K562 (cell line): Measurements from ENCODE around the gene KRT222. TPM values are rescaled to one million over a fixed set of nuclear protein-coding genes. Genes with fewer than 3 reads are reported as not detected.

Experiments
- ATAC-seq: fragments of 200-7000 bp; cut with Tn5 transposase; 3 replicates; pipeline ENCODE4 v1.9.1; 2020; ENCODE audit warnings: moderate library complexity
- BruUV-seq: library from RNA; stranded (reverse); fragments of 400-500 nt; replicated peaks from 2 replicates; lab custom pipeline; 2021; lab: Mats Ljungman, UMichigan
- CTCF ChIA-PET: fragments of 300-600 bp; formaldehyde crosslinking; extraction: SDS; loops from one replicate; lab custom pipeline; 2021; ENCODE audit warnings: low intra/inter-chr PET ratio; lab: Yijun Ruan, JAX
- POLR2A ChIA-PET: fragments of 300-600, 350-650 bp; sonication (Branson Sonifier 250); formaldehyde crosslinking; extraction: SDS; loops from one replicate; lab custom pipeline; 2021; ENCODE audit warnings: antibody characterized with exemption, inconsistent platforms; lab: Yijun Ruan, JAX
- DNase-seq, 4 experiments: peaks; one replicate each; pipeline versions ENCODE4 v3.0.0 to v3.0.0-alpha.2; 2011 to 2018; ENCODE audit warnings: low spot score in 3 of 4, mixed read lengths in 3 of 4; ENCODE audit errors: extremely low read depth in 1 of 4
- FAIRE-seq: peaks from 2 replicates; lab custom pipeline; 2011; peaks lifted over from hg19 to GRCh38; lab: Jason Lieb, UNC
- H2AFZ ChIP-seq: 2 replicates; pipeline ENCODE4 v1.6.0; 2011; ENCODE audit warnings: low read depth, low read length, control low read depth, inconsistent platforms
- H3K27ac ChIP-seq: fragments of 200-600 bp; 3 replicates; pipeline ENCODE4 v1.8.0; 2011; ENCODE audit warnings: low read depth, mild to moderate bottlenecking, control low read depth, inconsistent platforms, low read length, moderate library complexity, mixed read lengths; ENCODE audit errors: extremely low read depth
- H3K27me3 ChIP-seq, 2 experiments: fragments of 300-600 bp in 1 of 2; 2 replicates in 1 of 2; 3 replicates in 1 of 2; pipeline versions ENCODE4 v1.6.0 to v1.8.0; 2011; ENCODE audit warnings: inconsistent platforms in 2 of 2, low read length in 2 of 2, mild to moderate bottlenecking in 1 of 2, mixed read lengths in 1 of 2, moderate library complexity in 1 of 2; ENCODE audit not compliant: control insufficient read depth in 2 of 2, insufficient read depth in 2 of 2
- H3K36me3 ChIP-seq: fragments of 300-600 bp; 3 replicates; pipeline ENCODE4 v1.8.0; 2011; ENCODE audit warnings: mild to moderate bottlenecking, low read length, inconsistent platforms; ENCODE audit not compliant: control insufficient read depth, insufficient read depth
- H3K4me1 ChIP-seq, 2 experiments: fragments of 200-600 bp in 1 of 2; replicated peaks in 1 of 2; 2 replicates in 1 of 2; 3 replicates in 1 of 2; pipeline versions ENCODE4 v1.5.1 to v1.8.0; 2011; ENCODE audit warnings: inconsistent platforms in 2 of 2, low read length in 2 of 2, mild to moderate bottlenecking in 1 of 2, mixed read lengths in 1 of 2, moderate library complexity in 1 of 2; ENCODE audit not compliant: control insufficient read depth in 2 of 2, insufficient read depth in 2 of 2
- H3K4me2 ChIP-seq: 2 replicates; pipeline ENCODE4 v1.6.1; 2011; ENCODE audit warnings: low read length, control low read depth, inconsistent platforms, mixed read lengths; ENCODE audit not compliant: insufficient read depth
- H3K4me3 ChIP-seq: fragments of 200-600 bp; sonication (generic), shearing (Covaris generic); 2 replicates; pipeline ENCODE4 v1.5.1; 2016; ENCODE audit warnings: control low read depth, inconsistent platforms
- H3K79me2 ChIP-seq: fragments of 200-600 bp; 3 replicates; pipeline ENCODE4 v1.8.0; 2011; ENCODE audit warnings: low read length, inconsistent platforms; ENCODE audit not compliant: control insufficient read depth, insufficient read depth
- H3K9ac ChIP-seq, 2 experiments: 2 replicates each; pipeline versions ENCODE4 v1.6.0 to v1.6.1; 2011; ENCODE audit warnings: low read depth in 2 of 2, low read length in 2 of 2, control low read depth in 1 of 2, inconsistent platforms in 1 of 2, mild to moderate bottlenecking in 1 of 2, mixed read lengths in 1 of 2; ENCODE audit not compliant: insufficient read depth in 1 of 2
- H3K9me1 ChIP-seq: one replicate; pipeline ENCODE4 v1.6.0; 2011; ENCODE audit warnings: inconsistent platforms, mild to moderate bottlenecking, low read length, moderate library complexity; ENCODE audit not compliant: control insufficient read depth, insufficient read depth
- H3K9me3 ChIP-seq: replicated peaks from 2 replicates; pipeline ENCODE4 v1.5.1; 2011; ENCODE audit warnings: low read depth, low read length, inconsistent platforms; ENCODE audit not compliant: control insufficient read depth, insufficient read depth
- H4K20me1 ChIP-seq: replicated peaks from 2 replicates; pipeline ENCODE4 v1.6.1; 2011; ENCODE audit warnings: low read length, inconsistent platforms, mixed read lengths; ENCODE audit not compliant: control insufficient read depth, insufficient read depth
- DIDO1 ChIP-seq: fragments of 450-650 bp; IDR thresholded peaks from 2 replicates; pipeline ENCODE4 v1.6.1; 2016; ENCODE audit warnings: low read depth, missing biosample characterization, missing genetic modification characterization
- LARP7 ChIP-seq: fragments of 450-650 bp; IDR thresholded peaks from 2 replicates; pipeline ENCODE4 v1.6.1; 2016
- MNT ChIP-seq, 2 experiments: fragments of 450-650 bp; conservative IDR thresholded peaks; 2 replicates each; pipeline ENCODE4 v1.6.1; 2017; ENCODE audit warnings: mild to moderate bottlenecking in 2 of 2, moderate library complexity in 2 of 2
- TCF7L2 ChIP-seq: fragments of 150-350 bp; IDR thresholded peaks from 2 replicates; pipeline ENCODE4 v1.6.1; 2016; ENCODE audit warnings: low read depth, mild to moderate bottlenecking, low read length, moderate library complexity
- ZNF24 ChIP-seq: fragments of 450-650 bp; IDR thresholded peaks from 2 replicates; pipeline ENCODE4 v1.6.1; 2016
- ZNF318 ChIP-seq, 2 experiments: fragments of 450-650 bp; IDR thresholded peaks; 2 replicates each; pipeline ENCODE4 v1.6.1; 2016; ENCODE audit warnings: mild to moderate bottlenecking in 2 of 2, borderline replicate concordance in 1 of 2, low read depth in 1 of 2, moderate library complexity in 1 of 2
- ZNF740 ChIP-seq, 3 experiments: fragments of 200-800 bp in 1 of 3; sonication (Bioruptor generic) in 1 of 3; sonication (generic) in 1 of 3; formaldehyde crosslinking in 1 of 3; IDR thresholded peaks; 2 replicates each; pipeline versions ENCODE4 v1.6.1 to v1.8.0; 2016 to 2022; ENCODE audit warnings: mild to moderate bottlenecking in 2 of 3, missing compliant biosample characterization in 2 of 3, missing genetic modification characterization in 2 of 3, missing genetic modification reagents in 1 of 3
- in situ Hi-C: fragments of 300-500 bp; cut with MboI; formaldehyde crosslinking; loops from 4 replicates; pipeline ENCODE4 v1.15.0; 2018; ENCODE audit warnings: inconsistent platforms, mixed read lengths
- intact Hi-C: fragments of 100-400 bp; cut with micrococcal nuclease; formaldehyde crosslinking; loops from 2 replicates; pipeline ENCODE4 v1.14.2; 2022
- polyA plus RNA-seq, 8 experiments: library from polyadenylated mRNA; depleted of rRNA in 4 of 8; stranded (reverse) in 5 of 8; unstranded in 3 of 8; fragments of >200 nt; fragmentation: Nextera tagmentation in 2 of 8; fragmentation: Illumina TruSeq in 1 of 8; extraction: Ambion mirVana in 2 of 8; extraction: Trizol in 1 of 8; gene quantifications; 2 replicates each; pipeline versions ENCODE4 v1.2.1 to v1.2.3, GENCODE V29; 2011 to 2014; ENCODE audit warnings: inconsistent platforms in 1 of 8, missing spikeins in 1 of 8
- total RNA-seq, 7 experiments: library from RNA; depleted of rRNA in 6 of 7; stranded (reverse); fragments of >200 nt in 6 of 7; fragmentation: Illumina TruSeq in 2 of 7; extraction: Trizol in 2 of 7; gene quantifications; 2 replicates each; pipeline versions ENCODE4 v1.2.1 to v1.2.3, GENCODE V29; 2011 to 2021; ENCODE audit warnings: low replicate concordance in 1 of 7
- TF ChIP-seq, protein P1 (sequence below): fragments of 450-650 bp; conservative IDR thresholded peaks from 2 replicates; pipeline ENCODE4 v1.6.1; 2016; ENCODE audit warnings: missing genetic modification characterization, low read depth, mild to moderate bottlenecking, control low read depth, missing compliant biosample characterization

Gene KRT222
- total and polyA plus RNA-seq, 9 of the 15 experiments (the other 6 are each of a cell fraction or from before 2014, with no cell fraction given), result 0.03 to 0.11 (median 0.05) TPM; not detected in 5

DNA sequence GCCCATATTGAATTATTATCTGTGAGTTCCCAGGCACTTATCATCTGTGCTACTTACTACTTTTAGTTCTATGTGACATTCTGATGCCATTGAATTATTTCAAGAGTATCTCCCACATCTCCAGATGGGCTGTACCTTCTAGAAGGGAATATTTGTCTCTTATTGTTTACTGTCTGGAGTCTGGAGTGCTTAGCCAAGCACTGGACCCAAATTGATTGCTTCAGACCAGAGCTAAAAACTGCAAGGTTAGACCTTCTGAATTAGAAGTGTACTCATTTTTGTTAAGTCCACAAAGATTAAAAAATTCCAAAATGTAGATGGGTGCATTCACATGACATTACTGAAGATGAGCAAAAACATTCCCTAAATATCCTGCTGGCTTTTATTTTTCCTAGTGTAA is 16.0 kb upstream of the KRT222 start:
- CTCF ChIA-PET, result no interaction called here
- Histone ChIP-seq H3K9me3 (no peaks in the 10 kb centered on the region), H3K27ac (no peak overlapping the region), H3K4me3 (no peak overlapping the region), H3K27me3 (peaks cover 25 to 26% of the 10 kb centered on the region in 2 experiments), H3K79me2 (no peaks in the 10 kb centered on the region), H3K9ac (no peak overlapping the region), H3K4me2 (no peak overlapping the region), H3K9me1 (no peaks in the 10 kb centered on the region), H3K36me3 (no peaks in the 10 kb centered on the region), H4K20me1 (no peaks in the 10 kb centered on the region), H2AFZ (no peak overlapping the region), H3K4me1 (no peaks in the 10 kb centered on the region)
- POLR2A ChIA-PET, result interaction anchor here (1.4 kb wide), 1 partner anchor 15 kb away, joined by 3 read pairs; no protein-coding TSS in a partner anchor
- DNase-seq (no peak), ATAC-seq (no peak), FAIRE-seq (no peak)
- intact Hi-C loops (no loop called here), in situ Hi-C loops (no loop called here)
- BruUV-seq, result no TSS peak
- TF ChIP-seq, protein P1, sequence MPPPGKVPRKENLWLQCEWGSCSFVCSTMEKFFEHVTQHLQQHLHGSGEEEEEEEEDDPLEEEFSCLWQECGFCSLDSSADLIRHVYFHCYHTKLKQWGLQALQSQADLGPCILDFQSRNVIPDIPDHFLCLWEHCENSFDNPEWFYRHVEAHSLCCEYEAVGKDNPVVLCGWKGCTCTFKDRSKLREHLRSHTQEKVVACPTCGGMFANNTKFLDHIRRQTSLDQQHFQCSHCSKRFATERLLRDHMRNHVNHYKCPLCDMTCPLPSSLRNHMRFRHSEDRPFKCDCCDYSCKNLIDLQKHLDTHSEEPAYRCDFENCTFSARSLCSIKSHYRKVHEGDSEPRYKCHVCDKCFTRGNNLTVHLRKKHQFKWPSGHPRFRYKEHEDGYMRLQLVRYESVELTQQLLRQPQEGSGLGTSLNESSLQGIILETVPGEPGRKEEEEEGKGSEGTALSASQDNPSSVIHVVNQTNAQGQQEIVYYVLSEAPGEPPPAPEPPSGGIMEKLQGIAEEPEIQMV (tag), result no peak
- TF ChIP-seq LARP7, result no peak
- no peak for TF ChIP-seq ZNF24
- TF ChIP-seq ZNF318 (IDR thresholded peaks at IDR 0.05; ENCODE audit: borderline replicate concordance in 1 of 2, low read depth in 1 of 2), result no peak
- TF ChIP-seq ZNF740 (CRISPR knock-in tag; IDR thresholded peaks at IDR 0.05), result no peak
- no peak for TF ChIP-seq ZNF740 (tag; IDR thresholded peaks at IDR 0.05)
- TF ChIP-seq DIDO1, result no peak
- no peak for TF ChIP-seq TCF7L2
- no peak for TF ChIP-seq MNT (conservative IDR thresholded peaks at IDR 0.05)
